Astrocyte (in vitro differentiated cells and primary cell): Measurements from ENCODE around the gene ARHGAP24.

Experiments
- EZH2 ChIP-seq: IDR thresholded peaks from 2 replicates; pipeline ENCODE4 v1.6.1; 2012; ENCODE audit warnings: mild to moderate bottlenecking, low read length, inconsistent platforms; ENCODE audit not compliant: insufficient read depth
- TF ChIP-seq, protein P1 (sequence below): IDR thresholded peaks from 2 replicates; pipeline ENCODE4 v1.5.1; 2011; ENCODE audit warnings: low read depth, mild to moderate bottlenecking, inconsistent platforms, low read length, moderate library complexity; ENCODE audit not compliant: insufficient read depth

DNA sequence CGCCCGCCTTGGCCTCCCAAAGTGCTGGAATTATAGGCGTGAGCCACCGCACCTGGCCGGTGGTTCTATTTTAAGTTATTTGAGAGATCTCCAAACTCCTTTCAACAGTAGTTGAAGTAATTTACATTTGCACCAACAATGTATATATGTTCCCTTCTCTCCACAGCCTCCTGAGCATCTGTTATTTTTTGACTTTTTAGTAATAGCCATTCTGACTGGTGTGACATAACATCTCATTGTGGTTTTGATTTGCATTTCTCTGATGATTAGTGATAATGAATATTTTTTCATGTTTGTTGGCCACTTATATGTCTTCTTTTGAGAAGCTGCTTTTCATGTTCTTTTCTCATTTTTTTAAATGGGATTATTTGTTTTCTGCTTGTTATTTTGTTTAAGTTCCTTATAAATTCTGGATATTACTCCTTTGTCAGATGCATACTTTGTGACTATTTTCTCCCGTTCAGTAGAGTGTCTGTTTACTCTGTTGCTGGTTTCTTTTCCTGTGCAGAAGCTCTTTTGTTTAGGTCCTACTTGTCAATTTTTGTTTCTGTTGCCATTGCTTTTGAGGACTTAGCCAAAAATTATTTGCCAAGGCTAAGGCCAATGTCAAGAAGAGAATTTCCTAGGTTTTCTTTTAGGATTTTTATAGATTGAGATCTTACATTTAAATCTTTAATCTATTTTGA is 213.2 kb downstream of the ARHGAP24 start:
- TF ChIP-seq, protein P1, sequence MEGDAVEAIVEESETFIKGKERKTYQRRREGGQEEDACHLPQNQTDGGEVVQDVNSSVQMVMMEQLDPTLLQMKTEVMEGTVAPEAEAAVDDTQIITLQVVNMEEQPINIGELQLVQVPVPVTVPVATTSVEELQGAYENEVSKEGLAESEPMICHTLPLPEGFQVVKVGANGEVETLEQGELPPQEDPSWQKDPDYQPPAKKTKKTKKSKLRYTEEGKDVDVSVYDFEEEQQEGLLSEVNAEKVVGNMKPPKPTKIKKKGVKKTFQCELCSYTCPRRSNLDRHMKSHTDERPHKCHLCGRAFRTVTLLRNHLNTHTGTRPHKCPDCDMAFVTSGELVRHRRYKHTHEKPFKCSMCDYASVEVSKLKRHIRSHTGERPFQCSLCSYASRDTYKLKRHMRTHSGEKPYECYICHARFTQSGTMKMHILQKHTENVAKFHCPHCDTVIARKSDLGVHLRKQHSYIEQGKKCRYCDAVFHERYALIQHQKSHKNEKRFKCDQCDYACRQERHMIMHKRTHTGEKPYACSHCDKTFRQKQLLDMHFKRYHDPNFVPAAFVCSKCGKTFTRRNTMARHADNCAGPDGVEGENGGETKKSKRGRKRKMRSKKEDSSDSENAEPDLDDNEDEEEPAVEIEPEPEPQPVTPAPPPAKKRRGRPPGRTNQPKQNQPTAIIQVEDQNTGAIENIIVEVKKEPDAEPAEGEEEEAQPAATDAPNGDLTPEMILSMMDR = no peak
- TF ChIP-seq EZH2 = no peak
